Measurements from ENCODE around the gene NLRX1.
A peak's percentile ranks its signal among the peaks of the same experiment; 100 is the strongest.
"Not testable (repeated sequence)": the region's sequence is repeated elsewhere in the genome, so short reads cannot be mapped to it uniquely, and the experiment has no call there.

NLRX1 gene

GRCh38 chr11:119188067-119188466, 19.5 kb downstream of the NLRX1 start:
- no peak for DNase-seq

- no peak for DNase-seq
Observed at GRCh38 chr11:119188887-119189286, 20.4 kb downstream of the NLRX1 start.

GRCh38 chr11:119189393-119189792, 20.9 kb downstream of the NLRX1 start:
- DNase-seq = no peak

- no peak for DNase-seq
Observed at GRCh38 chr11:119190531-119190930, 22.0 kb downstream of the NLRX1 start.

GRCh38 chr11:119191265-119191664, 22.7 kb downstream of the NLRX1 start:
- not testable (repeated sequence) for DNase-seq

- no peak for DNase-seq
Observed at GRCh38 chr11:119192111-119192510, 23.6 kb downstream of the NLRX1 start.

- DNase-seq = no peak
Observed at GRCh38 chr11:119193001-119193400, 24.5 kb downstream of the NLRX1 start.

GRCh38 chr11:119193626-119194025, 25.1 kb downstream of the NLRX1 start:
- DNase-seq = no peak

GRCh38 chr11:119194811-119195440, 26.4 kb downstream of the NLRX1 start:
- no peak for DNase-seq

- DNase-seq = peak; percentile 59
Observed at GRCh38 chr11:119195680-119196079, 27.2 kb downstream of the NLRX1 start.

- DNase-seq = peak; percentile 63
Observed at GRCh38 chr11:119196833-119197483, 28.4 kb downstream of the NLRX1 start.

GRCh38 chr11:119198925-119199324, 30.4 kb downstream of the NLRX1 start:
- no peak for DNase-seq

GRCh38 chr11:119201236-119201635, 32.7 kb downstream of the NLRX1 start:
- DNase-seq = not testable (repeated sequence)

- no peak for DNase-seq
Observed at GRCh38 chr11:119202554-119202953, 34.0 kb downstream of the NLRX1 start.

GRCh38 chr11:119204066-119204465, 35.5 kb downstream of the NLRX1 start:
- no peak for DNase-seq

GRCh38 chr11:119205080-119205479, 36.6 kb downstream of the NLRX1 start:
- no peak for DNase-seq

GRCh38 chr11:119205574-119206510, 37.3 kb downstream of the NLRX1 start, which contains the start of gene CBL:
TSS of gene CBL (plus strand) at chr11:119206339. CDS start at chr11:119206418, 79 bp downstream.
- peak; percentile 72 for DNase-seq

GRCh38 chr11:119206511-119207414, 38.2 kb downstream of the NLRX1 start:
- no peak for DNase-seq

- no peak for DNase-seq
Observed at GRCh38 chr11:119207415-119207960, 39.0 kb downstream of the NLRX1 start.

- DNase-seq = no peak
Observed at GRCh38 chr11:119209186-119209585, 40.7 kb downstream of the NLRX1 start.

- no peak for DNase-seq
Observed at GRCh38 chr11:119210050-119210449, 41.5 kb downstream of the NLRX1 start.

Data from NCI-H2107 (cell line).